Stimulated activated CD8-positive, alpha-beta memory T cell treated with anti-CD3 and anti-CD28 coated beads, Interleukin-4, amount 100 ng/mL, for 48 hours (primary cell): ENCODE data around the gene CDK3.
"Not testable (repeated sequence)": the region's sequence is repeated elsewhere in the genome, so short reads cannot be mapped to it uniquely, and the experiment has no call there.

Experiments used
- DNase-seq: peaks from one replicate; pipeline ENCODE4 v3.0.0-alpha.2; 2020

Gene CDK3

DNA sequence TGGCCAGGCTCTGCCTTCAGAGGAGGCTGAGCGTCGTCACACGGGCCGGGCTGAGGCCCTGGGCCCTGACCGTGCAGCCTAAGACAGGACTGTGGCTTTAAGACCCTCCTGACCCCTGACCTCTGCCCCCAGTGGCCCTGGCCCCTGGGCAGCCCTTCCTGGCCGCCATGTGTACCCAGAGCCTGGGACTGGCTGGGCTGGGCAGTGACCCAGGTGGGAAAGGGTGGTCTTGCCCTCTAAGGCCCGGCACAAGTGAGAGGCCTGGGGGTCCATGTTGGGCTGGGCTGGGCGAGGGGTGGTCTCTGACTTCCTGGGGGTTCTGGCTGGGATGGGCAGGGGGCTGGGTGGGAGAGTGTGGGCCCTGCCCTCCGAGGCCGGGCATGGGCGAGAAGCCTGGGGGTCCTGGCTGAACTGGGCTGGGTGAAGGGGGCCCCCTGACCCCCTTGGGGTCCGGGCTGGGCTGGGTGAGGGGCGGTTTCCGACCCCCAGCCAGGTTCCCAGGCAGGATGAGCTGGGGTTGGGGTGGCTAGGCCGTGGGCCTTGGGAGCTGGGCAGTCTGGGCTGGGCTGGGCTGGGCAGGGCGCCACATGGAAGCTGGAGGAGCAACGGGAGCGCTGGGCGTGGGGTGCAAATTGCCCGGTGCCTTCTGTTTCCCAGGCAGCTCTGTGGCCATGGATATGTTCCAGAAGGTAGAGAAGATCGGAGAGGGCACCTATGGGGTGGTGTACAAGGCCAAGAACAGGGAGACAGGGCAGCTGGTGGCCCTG, at the start of gene CDK3:
Gene CDK3 (plus strand): TSS at position 101 of the 767 bp plus-strand sequence. CDS start 571 bp downstream, at position 672.
- DNase-seq: no peak

DNA sequence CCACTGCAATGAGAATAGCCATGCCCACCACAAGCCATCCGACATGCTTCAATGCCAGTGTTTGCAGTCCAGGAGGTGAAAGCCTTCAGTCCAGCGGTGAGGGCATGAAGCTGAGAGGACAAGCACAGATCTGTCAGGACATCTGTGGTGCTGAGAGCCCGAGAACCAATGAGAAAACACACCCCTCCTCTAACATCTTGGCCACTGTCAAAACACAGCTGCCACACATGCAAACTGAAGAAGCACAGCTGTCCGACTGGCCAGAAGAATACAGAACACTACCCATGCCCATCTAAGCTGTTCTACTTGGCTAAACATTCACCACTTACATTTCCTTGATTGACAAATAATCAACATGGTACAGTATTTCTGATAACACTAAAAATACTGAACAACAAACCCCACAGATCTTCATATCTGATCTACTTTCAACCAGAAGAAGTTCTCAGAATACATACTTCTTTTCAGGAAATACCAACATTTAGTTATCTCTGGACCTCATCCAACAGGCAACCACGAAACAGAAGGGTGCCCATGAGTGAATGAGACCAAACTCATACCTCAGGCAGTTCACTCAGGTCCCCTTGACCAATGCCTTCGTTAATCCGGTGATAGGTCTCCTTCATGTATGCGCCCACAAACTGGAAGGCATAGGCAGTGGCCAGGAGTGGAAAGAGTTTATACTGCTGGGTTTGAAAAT, 49.6 kb upstream of the CDK3 start:
- no peak for DNase-seq

GRCh38 chr17:75959051-75959838, 41.4 kb upstream of the CDK3 start:
- no peak for DNase-seq

DNA sequence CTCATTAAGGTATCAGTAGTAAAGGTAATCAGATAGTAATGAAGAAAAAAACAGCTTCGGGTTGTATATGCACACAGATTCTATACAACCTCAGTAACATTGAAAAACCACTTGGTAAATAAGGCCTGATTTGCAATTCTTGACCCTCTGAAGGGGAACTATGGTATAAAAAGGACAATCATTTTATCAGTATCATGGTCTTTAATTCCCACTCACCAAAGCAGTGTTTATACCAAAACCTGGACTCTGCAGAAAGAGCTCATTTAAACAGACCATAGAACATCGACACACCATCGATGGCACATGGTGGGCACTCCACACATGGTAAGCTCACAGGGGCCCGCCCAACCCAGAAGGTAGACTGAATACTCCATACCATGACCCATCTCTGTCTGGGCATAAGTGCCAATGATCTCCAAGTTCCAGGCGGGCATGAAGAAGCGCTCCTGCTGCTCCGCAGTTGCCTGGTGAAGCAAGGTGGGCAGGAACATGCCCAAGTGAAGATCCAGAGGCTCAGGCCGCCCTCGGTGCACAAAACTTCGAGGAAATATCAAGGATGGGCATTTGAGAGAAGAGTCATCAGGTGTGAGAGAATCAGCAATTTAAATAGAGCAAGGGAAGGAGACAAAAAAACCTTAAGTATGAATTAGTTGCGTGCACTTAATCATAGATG, 40.7 kb upstream of the CDK3 start:
- DNase-seq: no peak

- no peak for DNase-seq
Observed at GRCh38 chr17:75965468-75965867, 35.2 kb upstream of the CDK3 start.

- DNase-seq: not testable (repeated sequence)
Observed at GRCh38 chr17:75969044-75969443, 31.6 kb upstream of the CDK3 start.

GRCh38 chr17:75970011-75970523, 30.6 kb upstream of the CDK3 start:
- DNase-seq: no peak

DNA sequence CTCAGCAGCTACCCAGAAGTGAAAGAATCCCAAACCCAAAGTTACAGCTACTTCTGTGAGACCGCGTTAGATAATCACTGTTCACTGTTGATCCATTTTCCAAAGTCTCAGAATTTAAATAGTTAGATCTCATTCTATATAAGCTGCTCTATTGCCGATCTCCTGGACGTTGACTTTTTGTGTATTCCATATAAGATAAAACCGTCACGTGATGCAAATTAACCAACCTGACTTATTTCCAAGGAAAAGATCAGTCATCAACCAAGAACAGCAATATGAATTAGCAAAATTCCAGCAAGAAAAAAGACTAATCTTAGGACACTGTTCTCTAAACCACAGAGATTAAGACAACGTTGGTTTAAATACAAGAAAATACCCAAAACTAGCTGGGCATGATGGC, 30.0 kb upstream of the CDK3 start:
- no peak for DNase-seq

DNA sequence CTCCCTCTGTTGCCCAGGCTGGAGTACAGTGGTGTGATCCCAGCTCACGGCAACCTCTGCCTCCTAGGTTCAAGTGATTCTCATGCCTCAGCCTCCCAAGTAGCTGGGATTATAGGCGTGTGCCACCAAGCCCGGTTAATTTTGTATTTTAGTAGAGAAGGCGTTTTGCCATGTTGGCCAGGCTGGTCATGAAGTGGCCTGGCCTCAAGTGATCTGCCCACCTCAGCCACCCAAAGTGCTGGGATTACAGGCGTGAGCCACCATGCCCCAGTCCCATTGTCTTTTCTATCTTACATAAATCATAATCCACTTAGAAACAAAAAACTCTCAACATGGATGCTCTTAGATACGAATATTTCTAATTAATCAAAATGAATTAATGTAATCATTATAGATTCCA, 25.5 kb upstream of the CDK3 start:
- not testable (repeated sequence) for DNase-seq

DNA sequence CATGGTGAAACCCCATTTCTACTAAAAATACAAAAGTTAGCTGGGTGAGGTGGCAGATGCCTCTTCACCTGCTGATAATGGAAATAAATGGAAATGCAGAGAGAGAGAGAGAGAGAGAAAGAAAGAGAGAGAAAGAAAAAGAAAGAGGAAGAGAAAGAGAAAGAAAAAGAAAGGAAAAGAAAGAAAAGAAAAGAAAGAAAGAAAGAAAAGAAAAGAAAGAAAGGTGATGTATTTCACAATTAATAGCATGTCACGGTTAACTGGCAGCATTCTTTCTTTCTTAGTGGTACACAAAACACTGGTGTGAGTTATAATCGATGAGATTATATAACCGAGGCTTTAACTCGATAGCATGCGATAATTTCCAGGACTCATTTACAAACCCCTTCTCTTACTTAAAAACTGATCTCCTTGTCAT, 24.9 kb upstream of the CDK3 start:
- no peak for DNase-seq

- no peak for DNase-seq
Observed at GRCh38 chr17:75976175-75976848, 24.3 kb upstream of the CDK3 start.

- DNase-seq: peak; percentile 98
Observed at GRCh38 chr17:75978938-75979704, 21.5 kb upstream of the CDK3 start, which contains the start of the genes ACOX1 and TEN1. ACOX1 (minus strand) TSS chr17:75979166; CDS start chr17:75979073, 93 bp downstream. TEN1 (plus strand) TSS chr17:75979240; CDS start chr17:75986193, 6,953 bp downstream.

GRCh38 chr17:75979705-75980187, 20.9 kb upstream of the CDK3 start:
- no peak for DNase-seq

DNA sequence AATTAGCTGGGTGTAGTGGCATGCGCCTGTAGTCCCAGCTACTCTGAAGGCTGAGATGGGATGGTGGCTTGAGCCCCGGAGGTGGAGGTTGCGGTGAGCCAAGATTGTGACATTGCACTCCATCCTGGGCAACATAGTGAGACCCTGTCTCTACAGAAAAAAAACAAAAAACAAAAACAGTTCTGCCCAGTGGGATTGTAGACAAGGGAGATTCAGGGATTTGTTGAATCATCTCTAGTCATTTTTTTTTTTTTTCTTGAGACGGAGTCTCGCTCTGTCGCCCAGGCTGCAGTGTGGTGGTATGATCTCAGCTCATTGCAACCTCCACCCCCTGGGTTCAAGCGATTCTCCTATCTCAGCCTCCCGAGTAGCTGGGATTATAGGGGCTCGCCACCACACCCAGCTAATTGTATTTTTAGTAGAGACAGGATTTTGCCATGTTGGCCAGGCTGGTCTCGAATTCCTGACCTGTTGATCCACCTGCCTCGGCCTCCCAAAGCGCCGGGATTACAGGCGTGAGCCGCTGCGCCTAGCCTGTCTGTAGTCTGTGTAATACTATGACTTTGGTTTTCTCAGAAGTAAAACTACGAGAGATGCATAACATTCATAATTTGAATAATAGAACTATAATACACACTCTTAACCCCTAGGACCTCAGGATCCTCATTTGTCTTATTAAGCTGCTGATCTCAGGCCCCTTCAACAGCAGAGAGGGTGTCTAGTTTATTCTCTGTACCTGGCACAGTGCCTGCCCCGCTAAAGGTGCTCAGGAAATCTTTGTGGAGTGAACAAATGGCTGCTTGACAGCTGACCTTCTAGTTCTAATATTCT, 20.3 kb upstream of the CDK3 start:
- no peak for DNase-seq

DNA sequence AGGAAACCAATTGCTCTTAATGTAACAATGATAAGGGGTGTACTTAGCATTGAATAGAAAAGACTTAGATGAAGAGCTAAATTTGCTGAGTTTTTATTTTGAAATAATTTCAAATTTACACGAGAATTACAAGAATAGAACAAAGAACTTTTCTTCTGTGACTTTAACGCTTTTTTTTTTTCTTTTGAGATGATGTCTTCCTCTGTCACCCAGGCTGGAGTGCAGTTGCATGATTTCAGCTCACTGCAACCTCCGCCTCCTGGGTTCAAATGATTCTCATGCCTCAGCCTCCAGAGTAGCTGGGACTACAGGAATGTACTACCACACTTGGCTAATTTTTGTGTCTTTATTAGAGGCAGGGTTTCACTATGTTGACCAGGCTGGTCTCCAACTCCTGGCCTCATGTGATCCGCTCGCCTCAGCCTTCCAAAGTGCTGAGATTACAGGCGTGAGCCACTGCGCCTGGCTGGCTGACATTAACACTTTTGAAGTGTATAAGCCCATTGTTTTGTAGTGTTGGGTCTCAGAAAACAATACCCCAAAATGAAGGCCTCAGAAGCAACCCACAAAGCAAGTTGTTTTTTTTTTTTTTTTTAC, 19.5 kb upstream of the CDK3 start:
- no peak for DNase-seq

GRCh38 chr17:75983501-75984181, 17.0 kb upstream of the CDK3 start:
- DNase-seq: no peak

- no peak for DNase-seq
Observed at GRCh38 chr17:75985986-75986385, 14.7 kb upstream of the CDK3 start.

DNA sequence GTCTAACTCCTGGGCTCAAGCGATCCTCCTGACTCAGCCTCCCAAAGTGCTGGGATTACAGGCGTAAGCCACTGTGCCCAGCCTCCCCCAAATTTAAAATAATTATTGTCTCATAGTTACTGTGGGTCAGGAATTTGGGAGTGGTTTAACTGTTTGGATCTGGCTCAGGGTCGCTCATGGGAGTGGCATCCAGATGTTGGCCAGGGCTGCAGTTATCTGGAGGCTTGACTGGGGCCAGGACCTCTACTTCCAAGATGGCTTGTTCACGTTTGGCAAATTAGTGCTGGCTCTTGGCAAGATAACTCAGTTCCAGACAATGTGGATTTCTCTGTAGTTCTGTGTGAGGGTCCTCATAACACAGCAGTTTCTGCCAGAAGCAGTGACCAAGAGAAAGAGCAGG, 13.6 kb upstream of the CDK3 start:
- DNase-seq: no peak

DNA sequence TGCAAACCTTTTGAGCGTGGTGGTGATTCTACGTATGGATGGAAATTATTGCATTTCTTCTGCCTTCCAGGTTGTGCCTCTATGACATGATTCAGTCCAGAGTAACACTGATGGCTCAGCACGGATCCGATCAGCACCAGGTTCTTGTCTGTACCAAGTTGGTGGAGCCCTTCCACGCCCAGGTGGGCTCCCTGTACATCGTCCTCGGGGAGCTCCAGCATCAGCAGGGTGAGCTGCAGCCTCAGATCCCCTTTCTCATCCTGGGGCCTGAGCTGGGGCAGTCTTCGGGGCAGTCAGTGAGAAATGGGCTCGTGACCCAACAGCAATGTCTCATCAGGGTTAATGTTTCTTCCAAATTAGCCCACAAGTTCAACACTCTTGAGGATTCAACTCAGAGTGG, 9.3 kb upstream of the CDK3 start:
- DNase-seq: no peak
